Left ventricle myocardium superior (tissue), 1 donor: ENCODE measurements around the gene FRMD6. TPM values are rescaled to one million over a fixed set of nuclear protein-coding genes. Genes with fewer than 3 reads are reported as not detected.

ENCODE experiments used
- ATAC-seq: fragments of 200-7000 bp; cut with Tn5 transposase; one replicate; pipeline ENCODE4 v1.9.1; 2020; ENCODE audit warnings: mild to moderate bottlenecking, moderate library complexity
- DNase-seq: peaks from one replicate; pipeline ENCODE4 v3.0.0-alpha.2; 2020
- intact Hi-C: fragments of 100-400 bp; cut with micrococcal nuclease; formaldehyde crosslinking; loops from one replicate; pipeline ENCODE4 v1.11.0; 2022
- long read RNA-seq: library from polyadenylated mRNA; unstranded; transcript quantifications from one replicate; pipeline ENCODE4 v2.0.0, GENCODE V29; 2021
- total RNA-seq: library from RNA; stranded (reverse); fragmentation: NEBNext Ultra II Directional; extraction: Animal tissue kit (Norgen Biotek cat#: 25700); gene quantifications from one replicate; pipeline ENCODE4 v1.2.1, GENCODE V29; 2021
- donor health status: DM: no; HTN: yes; CAD: no; lungs with severe emphysema.

The FRMD6 gene
- 11.1 TPM for total RNA-seq
- long read RNA-seq, full-length matches to known transcripts: 3 of 10 reads
- long read RNA-seq, partial matches to known transcripts: 1 of 10 reads
- long read RNA-seq, other reads (novel, unspliced or antisense): 6 of 10 reads

- intact Hi-C loops: loop anchor here (5.0 kb wide), 2 partner anchors 126 to 369 kb away; no protein-coding TSS in a partner anchor
- peak; percentile 93 for DNase-seq
- peak; percentile 93 for ATAC-seq
Observed at GRCh38 chr14:51651388-51652167, at the start of gene FRMD6. FRMD6 (plus strand) TSS chr14:51651910; CDS start chr14:51689837, 37,927 bp downstream.

DNA sequence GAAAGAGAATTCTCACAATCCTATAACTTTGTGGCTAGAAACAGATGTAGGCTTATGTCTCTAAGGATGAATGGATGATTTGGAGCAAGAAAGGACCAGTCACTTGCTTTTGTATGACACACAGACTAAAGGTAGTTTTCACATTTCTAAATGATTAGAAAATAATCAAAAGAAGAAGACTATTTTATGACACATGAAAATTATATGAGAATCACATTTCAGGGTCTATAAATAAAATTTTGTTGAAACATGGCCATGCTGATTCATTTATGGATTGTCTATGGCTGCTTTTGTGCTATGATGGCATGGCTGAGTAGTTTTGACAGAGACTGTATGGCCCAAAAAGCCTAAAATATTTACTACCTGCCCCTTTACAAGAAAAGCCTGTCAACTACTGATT, 49.4 kb upstream of the FRMD6 start:
- intact Hi-C loops: no loop called here
- no peak for DNase-seq
- no peak for ATAC-seq

GRCh38 chr14:51603495-51603894, 48.2 kb upstream of the FRMD6 start:
- ATAC-seq (no peak), DNase-seq (no peak)
- intact Hi-C loops: no loop called here

DNA sequence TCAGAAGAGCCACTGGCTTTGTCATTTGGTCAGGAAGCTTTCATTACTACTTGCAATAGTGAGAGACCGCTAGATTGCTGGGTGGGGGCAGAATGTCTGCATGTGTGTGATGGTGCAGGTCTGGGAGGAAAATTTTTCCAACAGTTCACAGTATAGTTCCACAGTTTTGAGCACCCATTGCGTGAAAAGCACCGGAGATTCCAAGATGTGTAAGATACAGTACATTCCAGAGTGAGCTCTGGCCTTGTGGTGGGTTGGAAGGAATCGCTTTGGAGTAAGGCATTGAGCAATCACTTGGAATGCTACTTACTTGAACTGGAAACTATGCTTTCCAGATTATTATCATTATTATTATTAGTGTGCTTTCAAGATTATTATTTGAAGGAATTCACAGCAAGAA, 47.6 kb upstream of the FRMD6 start:
- DNase-seq (no peak), ATAC-seq (peak; percentile 62)
- intact Hi-C loops: no loop called here

DNA sequence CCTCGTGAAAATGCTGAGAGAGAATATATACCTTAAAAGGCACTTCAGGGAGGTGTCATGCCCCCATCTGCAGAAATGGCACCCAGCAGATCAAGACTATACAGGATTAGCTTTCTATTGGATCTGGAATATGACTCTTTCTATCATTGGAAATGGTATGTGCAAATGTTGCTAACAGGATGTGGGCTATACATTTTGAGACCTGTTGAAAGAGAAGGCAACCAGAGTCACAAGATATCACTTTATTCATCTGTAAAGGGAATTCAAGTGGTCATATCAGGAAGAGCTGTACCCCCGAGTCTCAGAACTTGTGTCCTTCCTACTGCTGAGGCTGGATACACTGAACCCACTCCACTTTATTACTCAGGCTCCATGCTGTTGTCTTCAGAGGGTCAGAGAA, 46.1 kb upstream of the FRMD6 start:
- intact Hi-C loops: no loop called here
- DNase-seq (no peak), ATAC-seq (no peak)

- DNase-seq (no peak), ATAC-seq (no peak)
- intact Hi-C loops: no loop called here
Observed at GRCh38 chr14:51607711-51608110, 44.0 kb upstream of the FRMD6 start.

- DNase-seq (no peak), ATAC-seq (no peak)
- intact Hi-C loops: no loop called here
Observed at GRCh38 chr14:51609251-51609954, 42.3 kb upstream of the FRMD6 start.

DNA sequence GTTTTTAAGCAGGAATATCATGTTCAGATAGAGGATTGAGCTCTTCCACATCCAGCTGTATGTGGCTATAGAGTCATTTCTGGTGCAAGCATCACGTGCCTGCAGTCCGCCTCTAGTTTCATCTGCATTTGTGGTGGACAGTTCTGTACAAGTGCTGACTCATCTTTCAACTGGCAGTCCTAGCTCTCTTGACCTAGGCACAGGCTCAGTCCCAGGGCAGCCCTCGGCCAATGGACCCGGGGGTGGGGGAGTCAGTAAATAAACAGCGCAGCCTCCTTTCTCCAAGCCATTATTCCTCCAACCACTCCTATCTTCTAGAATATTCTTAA, 41.8 kb upstream of the FRMD6 start:
- intact Hi-C loops: no loop called here
- ATAC-seq: no peak
- DNase-seq: no peak

GRCh38 chr14:51610771-51611170, 40.9 kb upstream of the FRMD6 start:
- ATAC-seq: no peak
- no peak for DNase-seq
- intact Hi-C loops: no loop called here

- DNase-seq (no peak), ATAC-seq (no peak)
- intact Hi-C loops: no loop called here
Observed at GRCh38 chr14:51612449-51612848, 39.3 kb upstream of the FRMD6 start.

GRCh38 chr14:51613416-51613815, 38.3 kb upstream of the FRMD6 start:
- ATAC-seq (no peak), DNase-seq (no peak)
- intact Hi-C loops: no loop called here

DNA sequence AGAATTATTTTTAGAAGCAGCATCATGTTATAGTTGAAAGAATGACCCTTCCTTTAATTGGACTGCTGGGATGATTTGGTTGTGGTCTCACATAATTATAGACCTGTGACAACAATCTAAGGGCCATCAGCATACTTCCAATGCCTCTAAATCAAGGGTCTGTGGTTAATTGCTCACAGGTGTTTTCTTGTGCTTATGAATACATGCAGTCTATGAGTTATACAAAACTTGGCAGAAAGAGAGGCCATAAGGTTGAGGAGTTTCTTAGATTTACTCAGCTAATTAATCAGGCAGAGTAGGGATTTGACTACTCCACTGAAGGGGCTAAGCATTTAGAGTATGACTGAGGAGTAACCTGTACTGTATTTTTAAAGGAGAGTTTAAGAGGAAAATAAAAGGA, 37.0 kb upstream of the FRMD6 start:
- no peak for DNase-seq
- ATAC-seq: no peak
- intact Hi-C loops: no loop called here

GRCh38 chr14:51616256-51616655, 35.5 kb upstream of the FRMD6 start:
- intact Hi-C loops: loop anchor here (1.0 kb wide), 1 partner anchor 124 kb away; no protein-coding TSS in a partner anchor
- no peak for DNase-seq
- no peak for ATAC-seq

GRCh38 chr14:51616724-51617409, 34.8 kb upstream of the FRMD6 start:
- intact Hi-C loops: loop anchor here (1.0 kb wide), 1 partner anchor 125 kb away; no protein-coding TSS in a partner anchor
- DNase-seq: no peak
- ATAC-seq: peak; percentile 78

DNA sequence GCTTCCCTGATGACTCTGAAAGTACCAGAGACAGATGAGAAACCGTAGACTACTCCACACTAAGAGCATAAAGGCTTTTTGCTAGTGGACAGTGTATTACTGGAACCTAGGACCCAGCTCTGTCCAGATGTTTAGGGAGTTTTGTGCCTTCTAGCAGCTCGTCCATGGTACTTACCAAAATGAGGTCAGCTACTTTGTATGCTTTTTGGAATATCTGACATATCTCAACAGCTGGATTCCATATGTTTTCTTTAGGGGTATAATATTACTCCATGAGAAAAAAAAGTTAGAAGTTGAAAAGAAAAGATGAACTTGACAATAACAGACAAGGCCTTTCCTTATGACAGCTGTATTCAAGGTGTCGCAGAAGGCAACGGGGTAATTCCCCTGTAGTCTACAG, 32.1 kb upstream of the FRMD6 start:
- intact Hi-C loops: no loop called here
- ATAC-seq (no peak), DNase-seq (no peak)

- DNase-seq: no peak
- intact Hi-C loops: no loop called here
- no peak for ATAC-seq
Observed at GRCh38 chr14:51620056-51620455, 31.7 kb upstream of the FRMD6 start.

- no peak for ATAC-seq
- intact Hi-C loops: no loop called here
Observed at GRCh38 chr14:51621654-51622053, 30.1 kb upstream of the FRMD6 start.

DNA sequence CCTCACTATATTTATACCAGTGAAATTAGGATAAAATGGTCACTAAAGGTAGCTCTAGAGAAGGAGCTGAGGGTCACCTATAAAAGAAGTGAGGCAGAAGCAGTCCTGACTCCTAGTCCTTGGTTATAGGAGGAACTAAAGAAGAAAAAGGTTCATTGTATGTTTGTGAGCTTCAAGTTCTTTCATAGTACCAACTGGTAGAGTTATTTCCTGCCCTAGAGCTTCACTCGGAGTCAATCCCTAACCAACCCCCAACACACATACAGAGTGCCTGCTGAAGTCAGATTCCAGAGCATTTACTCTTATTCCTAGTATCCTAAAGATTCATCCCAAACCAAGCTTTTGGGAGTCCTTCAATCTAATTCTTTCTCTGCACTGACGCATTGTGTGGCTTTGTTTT, 29.3 kb upstream of the FRMD6 start:
- intact Hi-C loops: no loop called here
- ATAC-seq (no peak), DNase-seq (no peak)

More at GRCh38 chr14:51621654-51622053, 30.1 kb upstream of the FRMD6 start:
- no peak for DNase-seq

DNA sequence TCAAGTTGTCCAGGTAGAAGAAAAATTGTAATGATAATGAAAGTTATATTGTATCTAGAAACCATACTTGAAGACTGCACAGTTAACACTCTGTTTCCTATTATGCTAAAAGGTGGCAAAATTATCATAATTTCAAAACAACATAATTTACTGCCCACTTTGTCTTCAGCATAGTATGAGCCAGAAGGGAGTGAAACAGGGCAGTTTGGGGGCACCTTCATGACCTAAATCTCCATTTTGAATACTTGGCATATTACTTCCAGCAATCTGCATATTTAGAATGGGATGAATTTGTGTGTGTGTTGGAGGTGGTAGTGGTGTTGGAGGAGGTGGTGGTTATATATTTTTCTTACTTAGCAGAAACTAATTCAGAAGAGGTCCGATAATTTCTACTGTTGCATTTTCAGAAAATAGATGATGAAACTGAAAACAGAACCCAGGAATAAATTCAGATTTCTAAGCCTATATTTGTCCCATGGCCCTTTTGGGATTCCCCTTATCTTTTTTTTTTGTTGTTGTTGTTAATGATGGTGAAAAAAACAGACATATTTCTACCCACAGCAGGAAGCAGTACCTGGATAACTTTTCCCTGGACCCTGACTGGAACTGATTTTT, 26.6 kb upstream of the FRMD6 start:
- DNase-seq (no peak), ATAC-seq (no peak)
- intact Hi-C loops: no loop called here

DNA sequence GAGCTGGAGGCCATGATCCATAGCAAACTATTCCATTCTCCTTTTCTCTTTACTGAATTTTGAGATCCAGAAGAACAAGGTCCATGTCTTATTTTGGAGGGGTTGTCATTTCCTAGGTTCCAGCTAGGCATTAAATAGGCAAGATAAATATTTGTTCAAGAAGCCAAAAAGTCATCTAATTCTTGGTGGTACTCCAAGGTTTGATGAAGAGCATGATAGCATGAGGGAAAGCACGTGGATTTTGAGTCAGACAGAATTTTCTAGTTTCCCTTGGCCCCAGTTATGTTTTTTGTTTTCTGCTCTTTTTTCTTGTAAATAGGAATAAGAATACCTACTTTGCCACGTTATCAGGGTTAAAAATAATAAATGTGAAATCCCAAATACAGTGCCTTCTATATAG, 25.5 kb upstream of the FRMD6 start:
- intact Hi-C loops: no loop called here
- ATAC-seq (no peak), DNase-seq (no peak)
